Spleen (tissue), 7 donors: ENCODE results near the gene SIPA1.
"Not testable (repeated sequence)": the region's sequence is repeated elsewhere in the genome, so short reads cannot be mapped to it uniquely, and the experiment has no call there.

Source experiments
- POLR2A ChIP-seq, 3 donors: fragments of 450-650 bp; IDR thresholded peaks; one replicate each; pipeline ENCODE4 v1.5.1; 2017; ENCODE audit warnings: antibody characterized with exemption in 3 of 3, mild to moderate bottlenecking in 1 of 3
- POLR2AphosphoS5 ChIP-seq, 3 donors: sonication (generic); formaldehyde crosslinking; IDR thresholded peaks; one replicate each; pipeline ENCODE4 v1.5.1; 2017; ENCODE audit warnings: antibody characterized with exemption in 3 of 3
- TF ChIP-seq, protein P1 (sequence below), 11 experiments: fragments of 200-600 bp in 7 of 11; fragments of 450-650 bp in 4 of 11; sonication (generic) in 4 of 11; IDR thresholded peaks in 8 of 11; conservative IDR thresholded peaks in 3 of 11; 1 replicate in 7 of 11; 2 replicates in 4 of 11; pipeline versions ENCODE4 v1.4.0 to v1.8.0; 2016 to 2021; ENCODE audit warnings: antibody characterized with exemption in 11 of 11, inconsistent platforms in 4 of 11, mild to moderate bottlenecking in 1 of 11
- donor health status: DM: no; HTN: no; CAD: no; lungs with moderate emphysema.
- donor health status: DM: no; HTN: no; CAD: no.
- donor health status: DM: no; HTN: no; CAD: no.

DNA sequence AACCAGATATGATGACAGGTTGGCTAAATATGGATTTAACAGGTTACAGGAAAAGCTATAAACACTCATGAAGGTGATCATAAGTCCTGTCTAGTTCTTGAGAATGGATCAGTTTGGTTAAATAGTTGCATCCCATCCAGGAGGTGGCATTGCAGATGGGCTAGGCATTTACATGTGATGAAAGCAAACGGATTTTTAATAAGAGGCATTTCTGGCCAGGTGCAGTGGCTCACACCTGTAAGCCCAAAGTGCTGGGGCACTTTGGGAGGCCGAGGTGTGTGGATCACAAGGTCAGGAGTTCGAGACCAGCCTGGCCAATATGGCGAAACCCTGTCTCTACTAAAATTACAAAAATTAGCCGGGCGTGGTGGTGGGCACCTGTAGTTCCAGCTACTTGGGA is 45.6 kb downstream of the SIPA1 start:
- TF ChIP-seq, protein P1, sequence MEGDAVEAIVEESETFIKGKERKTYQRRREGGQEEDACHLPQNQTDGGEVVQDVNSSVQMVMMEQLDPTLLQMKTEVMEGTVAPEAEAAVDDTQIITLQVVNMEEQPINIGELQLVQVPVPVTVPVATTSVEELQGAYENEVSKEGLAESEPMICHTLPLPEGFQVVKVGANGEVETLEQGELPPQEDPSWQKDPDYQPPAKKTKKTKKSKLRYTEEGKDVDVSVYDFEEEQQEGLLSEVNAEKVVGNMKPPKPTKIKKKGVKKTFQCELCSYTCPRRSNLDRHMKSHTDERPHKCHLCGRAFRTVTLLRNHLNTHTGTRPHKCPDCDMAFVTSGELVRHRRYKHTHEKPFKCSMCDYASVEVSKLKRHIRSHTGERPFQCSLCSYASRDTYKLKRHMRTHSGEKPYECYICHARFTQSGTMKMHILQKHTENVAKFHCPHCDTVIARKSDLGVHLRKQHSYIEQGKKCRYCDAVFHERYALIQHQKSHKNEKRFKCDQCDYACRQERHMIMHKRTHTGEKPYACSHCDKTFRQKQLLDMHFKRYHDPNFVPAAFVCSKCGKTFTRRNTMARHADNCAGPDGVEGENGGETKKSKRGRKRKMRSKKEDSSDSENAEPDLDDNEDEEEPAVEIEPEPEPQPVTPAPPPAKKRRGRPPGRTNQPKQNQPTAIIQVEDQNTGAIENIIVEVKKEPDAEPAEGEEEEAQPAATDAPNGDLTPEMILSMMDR (IDR thresholded peaks at IDR 0.05 in 8 of 11, conservative IDR thresholded peaks at IDR 0.05 in 3 of 11) = not testable (repeated sequence)
- not testable (repeated sequence) for TF ChIP-seq POLR2AphosphoS5, POLR2A (IDR thresholded peaks at IDR 0.05)
